AG08396 (cell line): ENCODE measurements around the gene AUTS2.

Experiments
- DNase-seq: peaks from one replicate; pipeline ENCODE4 v3.0.0; 2012; ENCODE audit warnings: low spot score, mixed read lengths

The AUTS2 gene

DNA sequence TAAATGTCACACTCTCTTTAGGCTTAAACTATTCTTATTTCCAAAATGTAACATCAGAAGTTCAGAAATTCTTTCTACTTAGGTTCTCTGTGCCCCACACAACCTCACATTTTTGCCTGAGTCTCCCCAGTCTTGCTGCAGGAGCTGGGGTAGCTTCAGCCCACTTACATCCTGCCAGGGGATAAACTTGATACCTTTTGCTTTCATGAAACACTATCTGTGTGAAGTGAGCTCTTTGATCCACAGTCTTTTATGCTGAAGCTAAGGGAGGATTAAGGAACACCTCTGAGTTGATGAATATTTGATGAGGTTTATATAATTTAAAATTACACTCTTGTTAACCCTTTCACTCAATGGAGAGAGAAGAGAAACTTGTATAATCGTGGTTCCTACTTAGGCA is 341.0 kb downstream of the AUTS2 start:
- DNase-seq = no peak

DNA sequence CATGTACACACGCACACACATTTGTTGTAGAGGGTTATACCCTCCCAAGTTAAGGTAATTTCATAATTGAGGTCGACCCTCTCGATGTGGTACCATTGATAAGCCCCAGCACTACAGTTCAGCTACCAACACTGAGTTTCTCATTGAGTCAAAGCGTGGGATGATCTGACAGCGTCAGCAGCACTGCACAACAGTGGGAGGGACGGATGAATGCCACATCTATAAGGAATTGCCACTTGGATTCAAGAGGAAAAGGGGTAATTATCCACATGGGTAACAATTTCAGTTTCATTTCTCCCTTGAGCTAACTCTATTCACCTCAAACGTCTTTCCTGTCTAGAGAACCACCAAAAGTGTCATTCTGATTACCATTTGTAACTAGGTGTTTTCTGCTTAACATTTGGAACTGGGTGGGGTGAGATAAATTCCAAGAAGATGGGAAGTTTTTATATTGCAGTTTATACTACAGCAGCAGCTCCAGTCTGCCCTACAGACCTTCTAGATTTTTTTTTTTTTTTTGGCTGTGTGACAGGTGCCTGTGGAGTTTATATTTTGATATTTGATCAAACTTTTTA is 342.9 kb downstream of the AUTS2 start:
- no peak for DNase-seq

DNA sequence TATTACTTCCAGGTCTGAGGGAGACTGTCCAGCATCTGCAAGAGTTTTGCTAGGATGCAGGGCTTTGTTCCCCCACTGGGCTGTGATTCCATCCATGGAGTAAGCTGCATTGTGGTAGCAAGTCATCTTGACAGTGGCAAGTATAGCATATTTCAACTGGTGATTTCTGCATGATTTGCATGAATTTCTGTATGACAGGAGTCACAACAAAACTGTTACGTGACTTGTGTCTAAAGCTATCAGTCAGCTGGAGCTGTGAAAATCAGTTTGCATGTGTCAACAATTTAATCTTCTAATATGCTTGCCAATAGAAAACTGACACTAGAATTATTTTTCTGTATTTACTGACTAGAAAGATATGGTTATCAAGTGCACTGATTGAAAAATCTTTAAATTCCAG is 344.3 kb downstream of the AUTS2 start:
- no peak for DNase-seq

DNA sequence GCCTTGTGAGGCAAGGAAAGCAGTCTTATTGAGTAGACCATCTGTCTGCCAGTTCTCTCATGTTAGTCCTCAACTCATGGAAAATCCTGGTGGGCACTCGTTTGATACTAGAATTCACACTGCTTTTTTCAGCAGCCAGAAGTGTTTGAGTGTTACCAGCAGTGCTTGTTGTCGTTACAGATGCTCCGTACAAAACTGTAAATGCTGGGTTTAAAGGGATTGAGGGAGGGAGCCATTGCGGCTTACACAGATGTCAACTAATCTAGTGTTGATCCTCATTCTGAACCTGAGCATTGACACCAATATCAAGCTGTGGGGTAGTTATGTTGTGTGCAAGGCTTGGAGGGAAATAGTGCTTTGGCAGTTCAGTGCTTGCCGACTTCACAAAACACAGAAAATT is 348.6 kb downstream of the AUTS2 start:
- DNase-seq = no peak

DNA sequence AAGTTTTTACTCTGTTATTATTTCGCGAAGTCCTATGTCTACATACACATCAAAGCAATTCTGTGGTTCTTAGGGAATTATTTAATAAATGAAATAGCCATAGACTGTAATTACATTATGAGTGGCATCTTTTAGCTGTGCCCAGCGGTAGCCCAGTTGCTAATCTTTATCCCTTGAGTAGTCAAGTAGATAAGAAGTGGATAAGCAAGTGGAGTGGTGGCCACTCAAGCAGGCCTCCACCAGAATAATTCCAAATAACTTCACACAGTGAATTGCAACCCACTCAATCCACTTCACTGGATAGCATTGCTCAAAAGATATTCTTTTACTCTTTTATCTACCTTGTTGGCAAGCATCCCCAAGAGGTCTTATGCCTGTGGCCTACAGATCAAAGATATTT is 349.7 kb downstream of the AUTS2 start:
- DNase-seq = no peak

DNA sequence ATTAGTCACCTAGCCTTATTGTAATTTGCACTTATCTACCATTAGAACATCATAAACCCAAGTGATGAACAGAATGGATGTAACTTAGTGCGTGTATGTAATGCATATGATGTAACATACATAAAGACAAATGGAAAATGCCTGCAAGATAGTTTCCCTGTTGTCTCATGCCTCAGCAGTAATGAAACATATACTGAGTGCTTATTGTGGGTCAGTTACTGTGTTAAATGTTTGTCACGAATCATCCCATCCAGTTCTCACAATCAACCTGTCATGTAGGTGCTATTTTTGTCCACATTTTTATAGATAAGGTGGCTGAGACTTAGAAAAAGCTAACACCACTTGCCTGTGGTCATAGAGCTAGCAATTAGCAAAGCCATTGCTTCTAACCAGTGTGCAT is 350.8 kb downstream of the AUTS2 start:
- no peak for DNase-seq

DNA sequence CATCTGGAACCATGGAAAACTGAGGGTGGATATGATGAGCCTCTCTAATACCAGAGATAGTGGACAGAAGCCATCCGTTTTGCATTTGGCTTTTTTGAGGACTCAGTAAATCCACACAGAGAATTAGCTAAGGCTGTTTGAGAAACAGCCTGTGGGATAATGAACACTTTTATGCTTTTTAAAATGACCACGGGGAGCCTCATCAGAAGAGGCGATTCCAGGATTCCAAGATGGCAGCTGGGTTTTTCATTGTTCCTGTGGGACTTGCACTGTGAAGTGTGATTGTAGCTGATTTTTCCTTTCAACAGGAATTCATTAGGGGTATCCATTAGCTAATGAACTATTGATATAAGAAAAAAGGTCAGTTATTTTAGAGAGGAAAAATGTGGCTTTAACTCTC is 353.2 kb downstream of the AUTS2 start:
- DNase-seq = no peak

DNA sequence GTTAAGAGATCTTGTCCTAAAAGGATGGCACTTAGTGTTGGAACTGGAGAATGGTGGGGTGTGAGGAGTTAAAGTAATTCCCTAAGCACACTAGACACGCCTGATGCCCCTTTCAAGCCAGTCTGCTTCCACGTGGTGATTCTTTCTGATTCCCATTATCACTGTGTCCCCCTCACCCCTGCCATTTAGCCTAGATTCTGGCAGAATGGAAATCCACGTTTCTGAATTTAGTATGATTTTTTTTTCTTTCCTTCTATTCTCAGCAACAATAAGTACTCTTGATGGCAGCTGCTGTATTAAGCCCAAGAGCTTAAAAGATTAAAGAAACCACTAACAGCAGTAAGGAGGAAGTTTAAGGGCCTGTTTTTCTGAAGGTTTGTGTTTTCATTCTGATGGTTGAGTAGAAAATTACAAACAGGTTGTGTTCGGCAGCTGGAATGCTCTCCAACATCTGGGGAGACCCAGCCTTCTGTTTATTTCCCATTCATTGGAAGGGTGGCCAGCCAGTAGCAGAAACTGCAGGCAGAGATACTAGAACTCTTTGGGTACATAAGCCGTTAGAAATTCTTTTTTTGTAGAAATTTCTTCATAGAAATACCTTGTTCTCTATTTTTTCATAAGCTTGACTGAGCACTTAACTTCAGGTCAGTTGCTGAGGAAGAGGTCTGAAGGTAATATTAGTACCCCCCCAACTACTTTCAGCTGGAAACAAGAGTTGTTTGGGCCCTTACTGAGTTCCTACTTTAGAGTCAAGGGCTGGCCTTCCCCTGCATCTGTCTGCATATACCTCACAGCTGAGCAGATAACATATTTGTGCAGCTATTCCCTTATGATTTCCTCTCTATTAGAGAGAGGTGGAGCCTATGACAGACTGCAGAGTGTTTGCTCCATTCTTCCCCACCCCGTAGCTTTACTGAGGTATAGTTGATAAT is 355.1 kb downstream of the AUTS2 start:
- no peak for DNase-seq

DNA sequence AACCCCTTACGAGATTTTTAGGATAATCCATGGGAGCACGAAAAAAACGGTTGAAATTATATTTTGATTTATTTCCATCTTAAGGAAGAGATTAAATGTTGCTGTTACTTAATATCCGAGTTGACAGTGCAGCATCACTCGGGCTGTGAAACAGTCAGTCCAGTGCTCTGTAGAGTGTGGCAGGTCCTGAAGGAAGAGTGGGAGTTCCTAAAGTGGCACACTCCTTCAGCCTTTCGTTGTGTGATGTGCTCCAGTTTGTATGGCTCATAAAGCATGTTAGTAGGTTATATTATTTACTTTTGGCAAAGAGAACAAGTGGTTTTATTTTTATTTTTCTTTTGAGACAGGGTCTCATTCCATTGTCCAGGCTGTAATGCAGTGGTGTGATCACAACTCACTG is 358.3 kb downstream of the AUTS2 start:
- DNase-seq = no peak

DNA sequence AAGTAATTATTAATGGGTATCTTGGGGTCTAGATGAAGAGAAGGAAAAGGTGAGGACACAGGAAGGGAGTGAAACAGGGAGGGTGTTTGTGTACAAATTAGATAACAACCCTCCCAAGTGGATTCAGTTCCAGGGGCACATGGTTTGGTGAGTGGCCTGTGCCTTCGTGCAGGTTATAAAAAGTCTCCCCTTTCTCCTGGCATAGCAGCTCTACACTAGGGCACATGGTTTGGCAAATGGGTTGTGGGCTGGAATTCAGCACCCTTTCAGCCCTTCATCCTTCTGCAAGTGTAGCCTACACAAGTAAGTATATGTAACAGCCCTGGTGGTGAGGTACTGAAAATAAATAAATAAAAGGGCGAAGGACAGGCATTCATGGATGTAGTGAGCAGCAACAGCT is 359.4 kb downstream of the AUTS2 start:
- DNase-seq = no peak

DNA sequence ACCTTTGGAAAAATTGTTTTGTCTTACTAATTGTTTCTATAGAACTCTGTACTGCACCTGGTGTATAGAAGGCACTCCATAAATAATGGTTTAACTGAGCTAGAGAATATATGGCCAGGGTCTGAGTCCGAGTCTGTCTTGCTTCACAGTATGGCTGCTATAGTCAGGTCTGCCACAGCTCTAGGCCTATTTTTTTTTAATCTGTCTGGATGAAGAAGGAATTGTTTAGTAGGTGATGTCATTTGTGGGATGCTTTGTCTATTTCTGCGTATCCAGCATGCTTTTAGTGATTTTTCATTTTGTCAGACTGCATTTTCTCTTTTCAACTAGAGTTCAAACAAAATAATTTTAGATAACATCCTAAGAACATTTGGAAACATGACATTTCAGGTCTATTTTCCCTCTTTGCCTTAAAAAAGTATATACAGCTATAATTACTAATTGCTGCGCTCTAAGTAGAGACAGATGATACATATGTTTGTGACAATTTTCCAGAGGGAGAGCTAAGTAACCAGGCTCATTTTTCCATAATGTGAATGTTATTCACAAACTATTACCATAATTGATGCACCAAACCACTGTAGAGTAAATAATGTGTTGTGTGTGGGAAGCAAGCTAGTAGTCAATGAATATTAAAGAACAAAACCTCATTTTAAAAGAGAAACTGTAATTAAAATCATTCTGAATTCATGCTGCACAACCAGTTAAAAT is 361.7 kb downstream of the AUTS2 start:
- DNase-seq = no peak

DNA sequence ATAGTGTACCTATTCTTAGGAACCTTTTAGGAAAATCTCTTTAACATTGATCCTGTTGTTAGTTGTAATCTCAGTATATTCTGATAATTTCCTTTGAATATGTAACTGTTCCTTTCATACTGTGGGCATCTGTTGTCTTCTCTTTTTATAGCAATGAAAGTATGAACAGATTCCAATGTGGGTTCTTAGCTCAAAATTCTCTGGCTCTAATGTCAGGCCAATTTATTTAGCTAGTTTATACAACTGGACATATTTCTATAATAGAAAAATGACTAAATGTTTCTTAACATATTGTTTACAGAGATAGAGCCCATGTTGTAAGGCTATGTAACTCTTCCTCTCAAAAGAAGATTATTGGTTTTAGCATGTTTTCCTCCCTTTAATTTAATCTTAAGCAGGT is 363.2 kb downstream of the AUTS2 start:
- DNase-seq = no peak

DNA sequence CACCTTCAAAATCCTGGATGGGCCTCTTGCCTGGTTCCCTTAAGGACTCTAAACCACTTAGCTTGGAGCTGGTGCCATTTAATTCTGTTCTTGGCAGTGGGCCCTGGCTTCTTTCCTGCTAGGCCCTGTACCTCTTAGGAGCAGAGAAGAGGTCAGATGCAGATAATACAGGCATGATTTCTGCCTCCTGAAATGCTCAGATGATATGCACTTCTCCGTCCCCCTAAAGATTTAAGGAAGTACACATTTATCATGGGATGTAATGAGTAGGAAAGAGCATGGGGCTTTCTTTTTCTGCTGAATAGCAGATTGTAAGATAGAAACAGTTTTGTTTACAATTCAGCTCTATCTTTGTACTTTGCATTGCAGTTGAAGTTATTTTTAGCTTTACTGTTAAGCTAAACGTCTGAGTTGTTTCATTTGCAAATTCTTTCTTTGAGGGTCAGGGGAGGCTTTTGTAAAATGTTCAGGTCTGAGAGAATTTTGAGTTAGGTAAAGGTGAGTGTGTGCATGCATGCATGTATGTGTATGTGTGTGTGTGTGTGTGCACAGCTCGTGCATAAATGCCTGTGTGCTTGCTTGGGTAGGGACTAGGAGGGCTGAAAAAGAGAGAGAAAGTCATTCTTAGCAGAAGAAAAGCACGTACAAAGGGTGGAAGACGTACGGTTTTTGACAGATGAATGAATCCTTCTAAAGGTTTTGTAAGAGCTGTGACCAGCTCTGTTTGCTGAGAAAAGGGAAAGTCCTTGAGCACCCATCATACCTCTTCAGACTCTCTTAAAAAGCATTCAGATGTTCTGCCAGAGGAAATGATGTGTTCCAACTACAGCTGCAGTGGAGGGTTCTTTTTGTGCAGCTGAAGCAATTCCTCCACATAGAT is 364.2 kb downstream of the AUTS2 start:
- DNase-seq = no peak

DNA sequence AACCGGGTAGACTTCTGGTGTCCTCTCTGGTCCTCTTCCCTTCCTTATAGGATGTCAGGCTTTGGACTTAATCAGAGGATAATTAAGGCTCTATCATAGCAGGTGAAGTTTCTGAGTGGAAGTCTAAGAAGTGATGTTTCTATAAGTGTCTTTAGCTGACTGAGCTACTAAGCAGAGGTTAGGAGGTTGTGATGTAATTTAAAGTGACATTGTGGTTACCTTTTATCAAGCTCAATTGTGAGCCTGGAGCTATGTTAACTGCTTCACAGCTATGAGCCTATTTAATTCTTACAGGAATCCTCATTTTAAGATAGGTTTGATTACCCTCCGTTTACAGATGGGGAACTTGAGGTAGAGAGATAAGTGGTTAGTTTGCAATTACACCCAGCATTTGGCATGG is 365.1 kb downstream of the AUTS2 start:
- no peak for DNase-seq

DNA sequence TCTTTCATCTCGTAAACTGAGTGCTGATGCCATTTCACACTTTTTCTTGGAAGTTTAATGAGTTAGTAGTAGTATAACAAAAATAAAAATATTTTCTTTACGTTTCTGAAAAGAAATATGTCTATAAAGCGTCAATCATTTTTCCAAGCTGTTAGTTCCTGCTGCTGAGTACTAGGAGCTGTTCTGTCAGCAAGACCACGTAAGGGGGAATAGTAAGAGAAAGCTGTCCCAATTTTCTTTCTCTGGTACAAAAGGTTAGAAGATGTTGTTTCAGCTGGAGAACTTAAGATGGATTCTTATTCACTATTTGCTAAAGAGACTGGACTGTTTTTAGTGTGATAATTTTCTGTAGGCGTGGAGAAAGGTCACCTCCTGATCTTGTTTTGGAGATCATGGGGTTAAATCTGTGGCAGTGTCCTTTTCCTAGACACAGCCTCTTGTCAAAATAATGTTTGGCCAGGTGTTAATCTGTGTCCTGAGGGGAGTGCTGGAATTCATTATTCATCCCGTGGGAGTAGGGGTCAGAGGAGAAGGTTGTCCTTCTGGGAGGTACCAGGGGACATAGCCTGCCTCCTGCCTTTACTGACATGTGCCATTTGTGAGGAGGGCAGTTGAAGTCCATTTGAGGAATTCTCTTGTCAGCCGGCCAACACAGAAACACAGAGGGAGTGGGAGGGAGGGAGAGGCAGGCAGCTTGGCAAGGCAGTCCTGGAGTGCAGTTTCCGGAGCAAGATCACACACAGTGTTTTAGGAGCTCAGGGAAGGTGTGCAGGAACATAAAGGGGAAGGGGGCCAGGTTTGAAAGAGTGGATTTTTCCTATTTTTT is 368.7 kb downstream of the AUTS2 start:
- no peak for DNase-seq

DNA sequence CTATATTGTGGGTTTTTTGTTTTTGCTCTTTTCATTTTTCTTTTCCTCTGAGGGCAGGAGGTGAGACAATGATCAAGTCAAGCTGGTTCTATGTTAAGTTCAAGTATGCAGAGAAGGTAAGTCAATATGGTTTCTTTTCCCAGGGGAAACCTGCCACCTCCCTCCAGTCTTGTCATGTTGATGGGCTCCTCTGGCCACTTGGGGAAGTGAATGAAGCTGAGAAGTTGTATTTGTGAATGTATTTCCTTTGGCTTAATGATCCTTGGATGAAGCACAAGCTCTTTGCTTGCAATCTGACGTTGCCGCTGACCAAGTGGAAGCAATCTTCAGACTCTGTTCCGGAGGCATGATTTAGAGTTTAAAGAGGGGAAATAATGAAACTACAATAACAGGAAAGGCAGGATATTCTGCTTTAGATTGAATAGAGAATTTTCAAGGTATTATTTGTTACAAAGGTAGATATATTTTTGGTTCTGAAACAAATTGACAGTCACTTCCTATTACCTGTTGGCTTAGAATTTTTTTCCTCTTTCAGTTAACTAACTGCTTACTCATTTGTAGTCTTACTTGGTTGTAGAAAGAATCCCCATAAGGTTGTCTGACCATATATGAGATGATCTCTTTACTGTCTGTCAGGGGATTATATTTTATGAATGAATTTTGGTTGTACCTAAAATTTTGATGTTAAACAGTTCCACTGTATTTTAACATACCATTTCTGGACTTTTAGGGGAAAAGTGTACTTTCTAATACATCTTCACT is 369.6 kb downstream of the AUTS2 start:
- DNase-seq = no peak

DNA sequence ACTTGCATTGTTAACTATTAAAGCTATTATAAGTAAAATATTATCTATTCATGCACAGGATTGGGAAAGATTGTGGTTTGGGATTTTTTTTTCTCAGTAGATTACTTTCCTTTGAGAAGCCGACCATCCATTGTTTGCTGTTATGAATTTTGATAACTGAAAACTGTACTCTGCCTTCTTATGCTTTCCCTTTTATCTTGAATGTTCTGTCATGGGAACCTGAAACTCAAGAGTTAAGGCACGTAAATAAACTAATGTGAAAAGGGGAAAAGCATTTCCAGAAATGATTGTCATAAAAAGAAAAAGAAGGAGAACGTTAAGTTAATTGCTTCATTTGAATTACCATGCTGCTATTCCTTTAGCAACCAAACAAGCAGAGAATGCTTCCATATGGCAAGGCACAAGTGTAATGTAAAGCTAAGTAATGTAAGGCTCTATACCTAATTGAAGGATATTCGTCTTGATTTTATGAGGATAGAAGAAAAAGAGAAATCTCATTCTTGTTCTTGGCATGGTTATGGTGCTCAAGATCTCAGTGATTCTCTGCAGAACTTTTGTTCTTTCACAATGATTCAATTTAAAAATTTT is 370.8 kb downstream of the AUTS2 start:
- DNase-seq = no peak

DNA sequence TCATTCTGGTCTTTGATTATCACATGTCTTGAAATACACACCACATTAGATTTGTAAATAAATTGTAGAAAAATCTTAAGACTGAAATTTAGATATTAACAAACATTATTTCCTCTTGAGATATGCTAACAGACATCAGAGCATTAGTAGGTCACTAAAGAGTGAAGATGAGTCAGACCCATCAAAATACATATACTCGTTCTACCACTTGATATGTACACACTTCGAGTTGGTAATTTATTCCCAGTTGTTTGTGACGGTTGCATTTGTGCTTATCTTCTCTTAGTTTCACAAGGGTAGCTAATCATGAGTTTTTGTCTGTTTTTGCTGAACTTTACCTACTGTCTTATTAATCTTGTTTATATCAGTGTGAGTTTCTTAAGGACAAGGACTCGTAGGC is 383.4 kb downstream of the AUTS2 start:
- DNase-seq = no peak

DNA sequence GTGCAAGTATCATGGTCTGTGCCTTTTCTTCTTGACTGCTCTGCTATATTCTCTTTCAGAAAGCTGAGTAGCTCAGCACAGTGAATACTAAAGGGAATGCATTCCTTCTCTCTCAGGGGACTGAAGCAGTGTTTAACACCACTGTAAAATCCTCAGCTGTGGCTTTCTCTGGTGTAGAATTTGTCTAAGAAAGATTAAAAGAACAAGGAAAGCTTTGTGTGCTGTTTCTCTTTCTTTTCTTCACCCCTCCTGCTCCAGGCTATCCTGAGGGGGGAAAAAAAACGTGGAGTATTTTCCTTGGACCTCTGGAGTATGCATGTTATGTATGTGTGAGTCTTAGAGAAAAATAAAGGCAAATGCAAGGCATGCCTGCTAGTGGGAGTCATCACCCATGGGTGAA is 383.9 kb downstream of the AUTS2 start:
- no peak for DNase-seq

DNA sequence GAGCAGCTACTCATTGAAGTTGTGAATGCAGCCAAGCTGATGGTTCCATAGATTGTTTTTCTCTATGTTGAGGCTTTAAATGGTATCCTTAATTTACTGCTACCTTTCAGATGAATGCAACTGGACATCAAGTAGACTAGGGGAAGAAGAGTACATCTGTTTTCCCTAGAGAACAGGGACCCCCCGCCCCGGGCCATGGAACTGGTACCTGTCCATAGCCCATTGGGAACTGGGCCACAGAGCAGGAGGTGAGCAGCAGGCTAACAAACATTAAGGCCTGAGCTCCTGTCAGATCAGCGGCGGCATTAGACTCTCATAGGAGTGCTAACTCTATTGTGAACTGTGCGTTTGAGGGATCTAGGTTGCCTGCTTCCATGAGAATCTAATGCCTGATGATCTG is 391.3 kb downstream of the AUTS2 start:
- DNase-seq = no peak
